Measurements from ENCODE around the gene TIPIN. TPM values are rescaled to one million over a fixed set of nuclear protein-coding genes. Genes with fewer than 3 reads are reported as not detected.

Gene TIPIN
- total RNA-seq, 1 donor from 2014 or later, result 56.2 TPM

DNA sequence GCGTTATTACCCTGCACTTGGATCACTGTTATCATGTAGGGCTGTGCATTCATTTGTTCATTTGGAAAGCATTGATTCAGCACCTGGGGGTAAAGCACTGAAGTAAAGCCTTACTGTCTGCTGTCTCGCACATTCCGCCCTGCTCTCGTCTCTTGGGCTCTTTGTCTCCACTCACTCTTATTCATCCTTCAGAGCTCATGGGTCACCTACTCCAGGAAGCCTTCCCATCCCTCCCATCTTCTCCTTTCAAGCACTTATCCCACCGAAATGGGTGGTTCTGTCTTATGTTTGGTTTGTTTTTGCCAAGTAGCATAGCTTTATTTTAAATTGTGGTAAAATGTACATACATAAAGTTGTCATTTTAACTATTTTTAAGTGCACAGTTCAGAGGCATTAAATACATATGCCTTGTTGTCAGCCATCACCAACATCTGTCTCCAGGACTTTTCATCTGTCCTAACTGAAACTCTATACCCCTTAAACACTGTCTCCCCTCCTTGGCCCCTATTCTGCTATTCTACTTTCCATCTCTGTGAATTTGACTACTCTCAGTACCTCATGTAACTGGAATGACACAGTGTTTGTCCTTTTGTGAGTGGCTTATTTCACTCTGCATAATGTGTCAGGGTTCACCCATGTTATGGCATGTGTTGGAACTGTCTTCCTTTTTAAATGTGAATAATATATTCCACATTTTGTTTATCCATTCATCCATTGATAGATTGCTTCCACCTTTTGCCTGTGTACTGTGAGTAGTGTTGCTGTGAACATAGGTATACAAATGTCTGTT lies 53.8 kb downstream of the TIPIN start:
- no peak for DNase-seq
- H3K4me1 Mint-ChIP-seq, result peaks cover 9% of the 10 kb centered on the region
- H3K36me3 Mint-ChIP-seq (ENCODE audit: low read depth), result peaks cover 34% of the 10 kb centered on the region
- H3K4me3 Mint-ChIP-seq, result no peak overlapping the region
- no peaks in the 10 kb centered on the region for H3K9me3 Mint-ChIP-seq
- no peak overlapping the region for H3K27ac Mint-ChIP-seq
- no peaks in the 10 kb centered on the region for H3K27me3 Mint-ChIP-seq
- intact Hi-C loops (cut with micrococcal nuclease), result no loop called here

GRCh38 chr15:66298803-66299251 lies 57.7 kb downstream of the TIPIN start:
- peaks cover 27% of the 10 kb centered on the region for H3K4me1 Mint-ChIP-seq
- intact Hi-C loops (cut with micrococcal nuclease), result loop anchor here (10.0 kb wide), 1 partner anchor 434 kb away; the partner anchor contains the start of gene RAB11A
- no peaks in the 10 kb centered on the region for H3K27me3 Mint-ChIP-seq
- no peak overlapping the region for H3K27ac Mint-ChIP-seq
- H3K36me3 Mint-ChIP-seq (ENCODE audit: low read depth), result peaks cover 34% of the 10 kb centered on the region
- DNase-seq, result no peak
- H3K4me3 Mint-ChIP-seq, result no peak overlapping the region
- no peaks in the 10 kb centered on the region for H3K9me3 Mint-ChIP-seq

DNA sequence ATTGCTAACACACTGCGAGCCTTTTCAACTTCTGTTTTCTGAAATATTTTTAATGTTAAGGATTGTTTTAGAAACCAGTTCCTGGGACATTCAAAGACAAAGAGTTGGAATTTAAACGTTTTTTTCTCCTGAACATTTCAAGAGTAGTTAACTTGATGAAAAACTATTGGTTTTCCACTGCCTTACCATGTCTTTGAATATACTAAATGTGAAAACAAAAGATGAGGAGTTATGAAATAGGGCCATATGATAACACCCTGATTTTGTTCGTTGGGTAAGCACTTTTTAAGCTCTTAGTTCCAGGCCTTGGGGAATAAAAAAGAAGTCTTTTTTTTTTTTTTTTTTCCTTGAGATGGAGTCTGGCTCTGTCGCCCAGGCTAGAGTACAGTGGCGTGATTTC lies 60.3 kb downstream of the TIPIN start:
- no peak overlapping the region for H3K4me3 Mint-ChIP-seq
- no peaks in the 10 kb centered on the region for H3K9me3 Mint-ChIP-seq
- H3K36me3 Mint-ChIP-seq (ENCODE audit: low read depth), result peaks cover 25% of the 10 kb centered on the region
- DNase-seq, result no peak
- H3K27me3 Mint-ChIP-seq, result no peaks in the 10 kb centered on the region
- peaks cover 34% of the 10 kb centered on the region for H3K4me1 Mint-ChIP-seq
- H3K27ac Mint-ChIP-seq, result no peak overlapping the region
- intact Hi-C loops (cut with micrococcal nuclease), result loop anchor here (10.0 kb wide), 1 partner anchor 431 kb away; the partner anchor contains the start of gene RAB11A

GRCh38 chr15:66294932-66295235 lies 61.6 kb downstream of the TIPIN start:
- Mint-ChIP-seq H3K9me3 (no peaks in the 10 kb centered on the region), H3K27me3 (no peaks in the 10 kb centered on the region), H3K4me1 (peaks cover 39% of the 10 kb centered on the region), H3K4me3 (peak overlapping the region; percentile 92), H3K36me3 (ENCODE audit: low read depth) (peaks cover 17% of the 10 kb centered on the region), H3K27ac (peak overlapping the region; percentile 94)
- no peak for DNase-seq
- intact Hi-C loops (cut with micrococcal nuclease), result loop anchor here (1.0 to 10.0 kb wide), 3 partner anchors 62 to 430 kb away; partner anchors contain the start of genes RAB11A, SNAPC5 and TIPIN

DNA sequence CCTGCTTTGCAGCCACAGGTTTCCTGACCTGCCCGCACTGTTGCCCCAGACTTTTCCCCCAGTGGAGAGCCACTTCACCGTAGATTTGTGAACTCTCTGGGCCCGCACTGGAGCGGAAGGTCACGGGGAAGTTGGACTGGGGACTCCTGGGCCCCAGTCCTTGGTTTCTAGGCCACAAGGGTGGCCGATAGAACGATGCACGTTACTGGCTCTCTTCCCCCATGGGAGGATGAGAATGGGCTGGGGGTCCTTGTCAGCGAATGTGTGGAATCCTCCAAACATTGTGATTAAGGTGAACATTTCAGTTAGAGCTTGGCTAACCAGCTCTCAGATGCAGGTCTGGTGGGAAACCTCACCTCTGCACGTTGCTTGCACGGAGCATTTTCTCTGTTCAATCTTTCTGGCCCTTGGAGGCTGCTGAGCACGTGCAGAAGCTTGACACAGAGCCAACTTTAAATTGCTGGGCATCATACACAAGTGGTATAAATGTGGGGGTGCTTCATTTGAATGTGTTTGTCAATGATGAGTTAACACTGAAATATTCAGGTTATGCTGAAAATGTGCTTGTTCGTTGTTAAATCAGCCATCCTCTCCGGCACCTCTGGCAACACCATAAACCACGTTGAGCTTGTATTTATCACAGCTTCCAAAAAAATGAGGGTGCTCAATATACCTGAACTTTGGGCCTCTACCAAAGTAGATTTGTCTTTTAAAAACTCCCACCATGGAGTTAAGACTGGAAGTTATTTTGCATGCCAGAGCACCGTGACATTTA lies 62.1 kb downstream of the TIPIN start:
- peaks cover 39% of the 10 kb centered on the region for H3K4me1 Mint-ChIP-seq
- H3K27ac Mint-ChIP-seq, result peak overlapping the region; percentile 94
- no peaks in the 10 kb centered on the region for H3K27me3 Mint-ChIP-seq
- H3K9me3 Mint-ChIP-seq, result no peaks in the 10 kb centered on the region
- intact Hi-C loops (cut with micrococcal nuclease), result loop anchor here (1.0 to 10.0 kb wide), 3 partner anchors 63 to 430 kb away; partner anchors contain the start of genes RAB11A, SNAPC5 and TIPIN
- no peak for DNase-seq
- peak overlapping the region; percentile 92 for H3K4me3 Mint-ChIP-seq
- H3K36me3 Mint-ChIP-seq (ENCODE audit: low read depth), result peaks cover 17% of the 10 kb centered on the region

- H3K4me1 Mint-ChIP-seq, result peaks cover 40% of the 10 kb centered on the region
These were observed 62.9 kb downstream of the TIPIN start, which contains the start of gene DIS3L for GRCh38 chr15:66293419-66294156. DIS3L (plus strand) TSS chr15:66293568; CDS start chr15:66293597, 29 bp downstream.

GRCh38 chr15:66292571-66293418 lies 63.7 kb downstream of the TIPIN start:
- Mint-ChIP-seq H3K36me3 (ENCODE audit: low read depth) (peaks cover 10% of the 10 kb centered on the region), H3K27me3 (peaks cover 2% of the 10 kb centered on the region), H3K4me1 (peaks cover 40% of the 10 kb centered on the region), H3K4me3 (peak overlapping the region; percentile 87), H3K27ac (peak overlapping the region; percentile 91), H3K9me3 (no peaks in the 10 kb centered on the region)
- intact Hi-C loops (cut with micrococcal nuclease), result loop anchor here (1.0 to 10.0 kb wide), 3 partner anchors 65 to 428 kb away; partner anchors contain the start of genes MAP2K1, RAB11A and TIPIN
- no peak for DNase-seq

More at GRCh38 chr15:66293419-66294156, 62.9 kb downstream of the TIPIN start, which contains the start of gene DIS3L:
- peak within 1 kb of the TSS; percentile 92 for H3K4me3 Mint-ChIP-seq
- intact Hi-C loops (cut with micrococcal nuclease), result loop anchor here (1.0 to 10.0 kb wide), 4 partner anchors 64 to 429 kb away; partner anchors contain the start of genes MAP2K1, RAB11A, SNAPC5 and TIPIN
- H3K27me3 Mint-ChIP-seq, result peaks cover 2% of the 10 kb centered on the region
- H3K27ac Mint-ChIP-seq, result peak within 1 kb of the TSS; percentile 94
- no peaks in the 10 kb centered on the region for H3K9me3 Mint-ChIP-seq
- DNase-seq, result peak; percentile 93
- peaks cover 13% of the 10 kb centered on the region for H3K36me3 Mint-ChIP-seq (ENCODE audit: low read depth)

DNA sequence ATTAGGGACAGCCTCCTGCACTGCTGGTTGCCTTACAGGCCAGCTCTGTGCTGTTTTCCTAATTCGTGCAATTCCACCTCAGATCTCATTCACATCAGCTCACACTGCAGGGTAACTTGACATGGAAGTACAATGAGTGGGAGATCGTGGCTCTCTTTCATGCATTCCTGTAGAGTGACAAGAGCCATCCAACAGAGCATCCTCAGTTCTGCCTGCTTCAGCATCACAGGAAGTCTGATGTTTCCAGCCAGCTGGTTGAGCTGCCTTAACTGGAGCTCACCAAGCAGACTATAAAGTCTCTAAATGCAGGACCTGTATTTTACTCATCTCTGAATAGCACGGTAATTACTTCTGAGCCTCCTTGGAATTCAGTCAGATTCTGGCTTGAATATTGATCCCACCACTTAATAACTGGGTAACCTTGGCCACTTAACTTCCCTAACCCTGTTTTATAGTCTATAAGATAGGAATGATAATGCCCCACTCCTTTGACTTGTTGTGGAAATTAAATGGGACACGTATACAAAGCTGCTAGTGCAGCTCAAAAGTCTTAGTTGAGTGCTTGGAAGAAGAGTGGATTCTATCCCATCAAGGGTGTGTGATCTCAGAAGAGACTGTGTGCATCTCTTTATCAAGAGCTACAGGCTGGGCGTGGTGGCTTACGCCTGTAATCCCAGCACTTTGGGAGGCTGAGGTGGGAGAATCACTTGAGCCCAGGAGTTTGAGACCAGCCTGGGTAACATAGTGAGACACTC lies 64.5 kb downstream of the TIPIN start:
- H3K9me3 Mint-ChIP-seq, result no peaks in the 10 kb centered on the region
- H3K4me3 Mint-ChIP-seq, result peak overlapping the region; percentile 87
- intact Hi-C loops (cut with micrococcal nuclease), result loop anchor here (5.0 to 10.0 kb wide), 2 partner anchors 65 to 427 kb away; partner anchors contain the start of genes RAB11A and TIPIN
- peaks cover 6% of the 10 kb centered on the region for H3K36me3 Mint-ChIP-seq (ENCODE audit: low read depth)
- H3K4me1 Mint-ChIP-seq, result peaks cover 40% of the 10 kb centered on the region
- DNase-seq, result peak; percentile 63
- peaks cover 5% of the 10 kb centered on the region for H3K27me3 Mint-ChIP-seq
- peak overlapping the region; percentile 91 for H3K27ac Mint-ChIP-seq

- Mint-ChIP-seq H3K27ac (no peak overlapping the region), H3K27me3 (peaks cover 5% of the 10 kb centered on the region)
- peak; percentile 62 for DNase-seq
These were observed 66.0 kb downstream of the TIPIN start for GRCh38 chr15:66290518-66290917.

DNA sequence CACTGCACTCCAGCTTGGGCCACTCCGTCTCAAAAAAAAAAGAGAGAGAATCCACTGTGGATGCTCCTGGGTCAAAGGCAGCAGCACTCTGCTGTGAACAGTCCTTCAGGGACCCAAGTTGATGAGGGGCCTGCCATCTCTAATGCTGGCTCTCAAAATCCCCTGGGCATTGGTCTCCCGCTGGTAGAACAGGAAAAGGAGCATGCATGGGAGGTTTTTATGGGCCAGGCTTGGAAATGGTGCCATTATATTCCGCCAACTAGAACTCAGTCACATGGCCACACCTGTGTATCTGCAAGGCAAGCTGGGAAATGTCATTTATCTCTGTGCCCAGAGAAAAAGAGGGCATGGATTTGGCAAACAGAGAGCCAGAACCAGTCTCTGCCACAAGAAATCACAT lies 66.5 kb downstream of the TIPIN start:
- H3K27ac Mint-ChIP-seq, result no peak overlapping the region

More at GRCh38 chr15:66290518-66290917, 66.0 kb downstream of the TIPIN start:
- Mint-ChIP-seq H3K9me3 (no peaks in the 10 kb centered on the region), H3K4me1 (peaks cover 35% of the 10 kb centered on the region), H3K36me3 (ENCODE audit: low read depth) (peaks cover 2% of the 10 kb centered on the region), H3K4me3 (no peak overlapping the region)
- intact Hi-C loops (cut with micrococcal nuclease), result loop anchor here (5.0 to 10.0 kb wide), 2 partner anchors 67 to 426 kb away; partner anchors contain the start of genes RAB11A and TIPIN

DNA sequence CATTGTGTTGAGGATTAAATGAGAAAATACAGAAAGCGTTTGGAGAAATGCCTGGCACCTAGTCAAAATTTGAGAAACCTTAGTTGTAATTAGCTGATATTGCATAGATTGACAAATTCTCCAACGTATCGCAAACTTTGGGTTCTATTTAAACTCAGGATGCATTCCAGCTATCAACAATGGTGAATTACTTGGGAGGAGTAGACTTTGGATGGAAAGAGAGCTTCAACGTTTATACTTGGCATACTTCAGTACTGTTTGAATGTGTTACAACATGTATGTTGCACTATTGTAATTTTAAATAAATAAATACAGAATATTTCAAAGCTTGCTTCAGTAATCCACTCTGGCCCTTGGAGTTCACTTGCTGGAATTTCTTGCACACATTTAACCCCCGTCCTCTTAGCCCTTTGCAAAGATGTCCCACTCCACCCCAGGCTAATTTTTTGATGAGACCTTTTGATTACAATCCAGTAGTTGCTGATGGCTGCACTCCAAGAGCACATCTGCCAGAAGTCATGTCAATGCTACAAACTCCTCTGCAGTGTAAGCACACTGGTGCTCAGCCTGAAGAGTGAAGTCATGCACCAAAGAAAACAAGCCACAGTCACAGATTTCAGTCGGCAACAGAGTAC lies 67.8 kb downstream of the TIPIN start:
- H3K4me3 Mint-ChIP-seq, result no peak overlapping the region
- no peaks in the 10 kb centered on the region for H3K9me3 Mint-ChIP-seq
- peaks cover 22% of the 10 kb centered on the region for H3K4me1 Mint-ChIP-seq
- H3K36me3 Mint-ChIP-seq (ENCODE audit: low read depth), result no peaks in the 10 kb centered on the region
- peaks cover 5% of the 10 kb centered on the region for H3K27me3 Mint-ChIP-seq
- DNase-seq, result no peak
- no peak overlapping the region for H3K27ac Mint-ChIP-seq
- intact Hi-C loops (cut with micrococcal nuclease), result no loop called here

More for the DNA sequence above, 66.5 kb downstream of the TIPIN start:
- Mint-ChIP-seq H3K9me3 (no peaks in the 10 kb centered on the region), H3K4me3 (no peak overlapping the region), H3K4me1 (peaks cover 32% of the 10 kb centered on the region), H3K27me3 (peaks cover 5% of the 10 kb centered on the region), H3K36me3 (ENCODE audit: low read depth) (peaks cover 2% of the 10 kb centered on the region)
- no peak for DNase-seq
- intact Hi-C loops (cut with micrococcal nuclease), result loop anchor here (5.0 to 10.0 kb wide), 2 partner anchors 67 to 425 kb away; partner anchors contain the start of genes RAB11A and TIPIN

Data from activated CD4-positive, alpha-beta T cell treated with anti-CD3 and anti-CD28 coated beads, Interleukin-2, amount 10 ng/mL, durations not matched to agents 24 days and 14 days (primary cell).